ENCODE data around the gene TM9SF4. TPM values are rescaled to one million over a fixed set of nuclear protein-coding genes. Genes with fewer than 3 reads are reported as not detected.

The TM9SF4 gene
- 57.9 TPM for polyA plus RNA-seq (2013, experiment 1 of 4)
- polyA plus RNA-seq (2013, experiment 2 of 4), result 62.9 TPM
- polyA plus RNA-seq (2013, experiment 3 of 4), result 41.5 TPM
- polyA plus RNA-seq (2013, experiment 4 of 4), result 47.3 TPM

- 0% methylated on average over 38 of the region's 38 CpGs for WGBS, 2 experiments
- Histone ChIP-seq H3K4me3 (ENCODE audit: insufficient read depth, low read depth, low read length) (peak within 1 kb of the TSS; percentile 99), H3K36me3 (ENCODE audit: control insufficient read depth, insufficient read depth, low read length) (no peaks in the 10 kb centered on the region), H3K9me3 (ENCODE audit: control insufficient read depth, low read length) (no peaks in the 10 kb centered on the region), H3K4me1 (ENCODE audit: control insufficient read depth, insufficient read depth, low read length) (peaks cover 4% of the 10 kb centered on the region), H3K27me3 (ENCODE audit: control insufficient read depth, insufficient read depth, low read length, poor library complexity, severe bottlenecking) (no peaks in the 10 kb centered on the region), H3K27ac (ENCODE audit: insufficient read depth, low read depth, low read length, poor library complexity, severe bottlenecking) (peak within 1 kb of the TSS; percentile 95)
Measured at GRCh38 chr20:32109392-32110172, at the start of gene TM9SF4. Gene TM9SF4, plus strand, starts transcription at chr20:32109714. Its CDS starts 27 bp downstream, at chr20:32109741.

GRCh38 chr20:32062776-32063170 lies 46.7 kb upstream of the TM9SF4 start:
- 82 to 87% methylated on average over 4 of the region's 4 CpGs for WGBS, 2 experiments
- Histone ChIP-seq H3K4me3 (ENCODE audit: insufficient read depth, low read depth, low read length) (no peak overlapping the region), H3K36me3 (ENCODE audit: control insufficient read depth, insufficient read depth, low read length) (no peaks in the 10 kb centered on the region), H3K4me1 (ENCODE audit: control insufficient read depth, insufficient read depth, low read length) (no peaks in the 10 kb centered on the region), H3K9me3 (ENCODE audit: control insufficient read depth, low read length) (no peaks in the 10 kb centered on the region), H3K27me3 (ENCODE audit: control insufficient read depth, insufficient read depth, low read length, poor library complexity, severe bottlenecking) (no peaks in the 10 kb centered on the region), H3K27ac (ENCODE audit: insufficient read depth, low read depth, low read length, poor library complexity, severe bottlenecking) (no peak overlapping the region)

GRCh38 chr20:32063695-32064094 lies 45.8 kb upstream of the TM9SF4 start:
- H3K4me3 ChIP-seq (ENCODE audit: insufficient read depth, low read depth, low read length), result no peak overlapping the region
- H3K36me3 ChIP-seq (ENCODE audit: control insufficient read depth, insufficient read depth, low read length), result no peaks in the 10 kb centered on the region
- H3K4me1 ChIP-seq (ENCODE audit: control insufficient read depth, insufficient read depth, low read length), result no peaks in the 10 kb centered on the region
- WGBS, 2 experiments, result 89 to 92% methylated on average over 3 to 4 of the region's 4 CpGs
- no peak overlapping the region for H3K27ac ChIP-seq (ENCODE audit: insufficient read depth, low read depth, low read length, poor library complexity, severe bottlenecking)
- H3K9me3 ChIP-seq (ENCODE audit: control insufficient read depth, low read length), result no peaks in the 10 kb centered on the region
- H3K27me3 ChIP-seq (ENCODE audit: control insufficient read depth, insufficient read depth, low read length, poor library complexity, severe bottlenecking), result no peaks in the 10 kb centered on the region

GRCh38 chr20:32064667-32065066 lies 44.8 kb upstream of the TM9SF4 start:
- Histone ChIP-seq H3K27me3 (ENCODE audit: control insufficient read depth, insufficient read depth, low read length, poor library complexity, severe bottlenecking) (no peaks in the 10 kb centered on the region), H3K4me3 (ENCODE audit: insufficient read depth, low read depth, low read length) (no peak overlapping the region), H3K27ac (ENCODE audit: insufficient read depth, low read depth, low read length, poor library complexity, severe bottlenecking) (no peak overlapping the region), H3K36me3 (ENCODE audit: control insufficient read depth, insufficient read depth, low read length) (no peaks in the 10 kb centered on the region), H3K9me3 (ENCODE audit: control insufficient read depth, low read length) (no peaks in the 10 kb centered on the region), H3K4me1 (ENCODE audit: control insufficient read depth, insufficient read depth, low read length) (no peaks in the 10 kb centered on the region)
- WGBS, 2 experiments, result 90 to 92% methylated on average over 7 of the region's 7 CpGs

- no peaks in the 10 kb centered on the region for H3K36me3 ChIP-seq (ENCODE audit: control insufficient read depth, insufficient read depth, low read length)
- WGBS, 2 experiments, result 86 to 92% methylated on average over 6 of the region's 6 CpGs
- no peak overlapping the region for H3K4me3 ChIP-seq (ENCODE audit: insufficient read depth, low read depth, low read length)
- no peaks in the 10 kb centered on the region for H3K27me3 ChIP-seq (ENCODE audit: control insufficient read depth, insufficient read depth, low read length, poor library complexity, severe bottlenecking)
- peaks cover 5% of the 10 kb centered on the region for H3K4me1 ChIP-seq (ENCODE audit: control insufficient read depth, insufficient read depth, low read length)
- no peaks in the 10 kb centered on the region for H3K9me3 ChIP-seq (ENCODE audit: control insufficient read depth, low read length)
- H3K27ac ChIP-seq (ENCODE audit: insufficient read depth, low read depth, low read length, poor library complexity, severe bottlenecking), result no peak overlapping the region
Measured at GRCh38 chr20:32067234-32067821, 42.2 kb upstream of the TM9SF4 start.

GRCh38 chr20:32068174-32068573 lies 41.3 kb upstream of the TM9SF4 start:
- WGBS, 2 experiments, result 86 to 100% methylated on average over 1 to 2 of the region's 2 CpGs
- Histone ChIP-seq H3K36me3 (ENCODE audit: control insufficient read depth, insufficient read depth, low read length) (no peaks in the 10 kb centered on the region), H3K27ac (ENCODE audit: insufficient read depth, low read depth, low read length, poor library complexity, severe bottlenecking) (no peak overlapping the region), H3K4me1 (ENCODE audit: control insufficient read depth, insufficient read depth, low read length) (peaks cover 5% of the 10 kb centered on the region), H3K9me3 (ENCODE audit: control insufficient read depth, low read length) (no peaks in the 10 kb centered on the region), H3K27me3 (ENCODE audit: control insufficient read depth, insufficient read depth, low read length, poor library complexity, severe bottlenecking) (no peaks in the 10 kb centered on the region), H3K4me3 (ENCODE audit: insufficient read depth, low read depth, low read length) (no peak overlapping the region)

- Histone ChIP-seq H3K4me3 (ENCODE audit: insufficient read depth, low read depth, low read length) (no peak overlapping the region), H3K4me1 (ENCODE audit: control insufficient read depth, insufficient read depth, low read length) (peaks cover 5% of the 10 kb centered on the region), H3K27me3 (ENCODE audit: control insufficient read depth, insufficient read depth, low read length, poor library complexity, severe bottlenecking) (no peaks in the 10 kb centered on the region), H3K36me3 (ENCODE audit: control insufficient read depth, insufficient read depth, low read length) (no peaks in the 10 kb centered on the region), H3K27ac (ENCODE audit: insufficient read depth, low read depth, low read length, poor library complexity, severe bottlenecking) (no peak overlapping the region), H3K9me3 (ENCODE audit: control insufficient read depth, low read length) (no peaks in the 10 kb centered on the region)
Measured at GRCh38 chr20:32069711-32070110, 39.8 kb upstream of the TM9SF4 start.

- H3K36me3 ChIP-seq (ENCODE audit: control insufficient read depth, insufficient read depth, low read length), result no peaks in the 10 kb centered on the region
- H3K4me3 ChIP-seq (ENCODE audit: insufficient read depth, low read depth, low read length), result no peak overlapping the region
- H3K9me3 ChIP-seq (ENCODE audit: control insufficient read depth, low read length), result no peaks in the 10 kb centered on the region
- H3K4me1 ChIP-seq (ENCODE audit: control insufficient read depth, insufficient read depth, low read length), result peaks cover 5% of the 10 kb centered on the region
- 81 to 88% methylated on average over 1 of the region's 1 CpG for WGBS, 2 experiments
- no peaks in the 10 kb centered on the region for H3K27me3 ChIP-seq (ENCODE audit: control insufficient read depth, insufficient read depth, low read length, poor library complexity, severe bottlenecking)
- H3K27ac ChIP-seq (ENCODE audit: insufficient read depth, low read depth, low read length, poor library complexity, severe bottlenecking), result no peak overlapping the region
Measured at GRCh38 chr20:32070282-32070681, 39.2 kb upstream of the TM9SF4 start.

GRCh38 chr20:32070690-32071213 lies 38.8 kb upstream of the TM9SF4 start:
- H3K4me1 ChIP-seq (ENCODE audit: control insufficient read depth, insufficient read depth, low read length), result peaks cover 5% of the 10 kb centered on the region
- 76 to 81% methylated on average over 4 of the region's 4 CpGs for WGBS, 2 experiments
- H3K27me3 ChIP-seq (ENCODE audit: control insufficient read depth, insufficient read depth, low read length, poor library complexity, severe bottlenecking), result no peaks in the 10 kb centered on the region
- no peaks in the 10 kb centered on the region for H3K36me3 ChIP-seq (ENCODE audit: control insufficient read depth, insufficient read depth, low read length)
- no peaks in the 10 kb centered on the region for H3K9me3 ChIP-seq (ENCODE audit: control insufficient read depth, low read length)
- no peak overlapping the region for H3K4me3 ChIP-seq (ENCODE audit: insufficient read depth, low read depth, low read length)
- H3K27ac ChIP-seq (ENCODE audit: insufficient read depth, low read depth, low read length, poor library complexity, severe bottlenecking), result no peak overlapping the region

GRCh38 chr20:32071395-32072167 lies 37.9 kb upstream of the TM9SF4 start:
- Histone ChIP-seq H3K4me1 (ENCODE audit: control insufficient read depth, insufficient read depth, low read length) (peaks cover 5% of the 10 kb centered on the region), H3K4me3 (ENCODE audit: insufficient read depth, low read depth, low read length) (no peak overlapping the region), H3K27me3 (ENCODE audit: control insufficient read depth, insufficient read depth, low read length, poor library complexity, severe bottlenecking) (no peaks in the 10 kb centered on the region), H3K36me3 (ENCODE audit: control insufficient read depth, insufficient read depth, low read length) (no peaks in the 10 kb centered on the region), H3K9me3 (ENCODE audit: control insufficient read depth, low read length) (no peaks in the 10 kb centered on the region), H3K27ac (ENCODE audit: insufficient read depth, low read depth, low read length, poor library complexity, severe bottlenecking) (peak overlapping the region; percentile 33)
- WGBS, 2 experiments, result 85% methylated on average over 17 of the region's 17 CpGs
